HG03066 (cell line): Measurements from ENCODE around the gene ACAT2.
A peak's percentile ranks its signal among the peaks of the same experiment; 100 is the strongest.
"Not testable (repeated sequence)": the region's sequence is repeated elsewhere in the genome, so short reads cannot be mapped to it uniquely, and the experiment has no call there.

Experiments used
- ATAC-seq: cut with Tn5 transposase; IDR thresholded peaks from one replicate; pipeline ENCODE4 v1.9.1; 2021; ENCODE audit warnings: low read depth; ENCODE audit not compliant: unreplicated experiment

Gene ACAT2

GRCh38 chr6:159806021-159806458 is 44.2 kb downstream of the ACAT2 start:
- no peak for ATAC-seq

- no peak for ATAC-seq
Observed at GRCh38 chr6:159807150-159807858, 45.5 kb downstream of the ACAT2 start.

- no peak for ATAC-seq
Observed at GRCh38 chr6:159808647-159809046, 46.8 kb downstream of the ACAT2 start.

GRCh38 chr6:159809149-159809548 is 47.3 kb downstream of the ACAT2 start:
- peak; percentile 75 for ATAC-seq

- ATAC-seq: no peak
Observed at GRCh38 chr6:159813781-159814180, 51.9 kb downstream of the ACAT2 start.

GRCh38 chr6:159815410-159815809 is 53.6 kb downstream of the ACAT2 start:
- ATAC-seq: no peak

GRCh38 chr6:159816775-159817174 is 54.9 kb downstream of the ACAT2 start:
- ATAC-seq: not testable (repeated sequence)

GRCh38 chr6:159817951-159818739 is 56.3 kb downstream of the ACAT2 start:
- no peak for ATAC-seq

- ATAC-seq: no peak
Observed at GRCh38 chr6:159819098-159819497, 57.3 kb downstream of the ACAT2 start.

- peak; percentile 45 for ATAC-seq
Observed at GRCh38 chr6:159819932-159820640, 58.2 kb downstream of the ACAT2 start.

- ATAC-seq: no peak
Observed at GRCh38 chr6:159821122-159821521, 59.3 kb downstream of the ACAT2 start.

- no peak for ATAC-seq
Observed at GRCh38 chr6:159821726-159822125, 59.9 kb downstream of the ACAT2 start.

- ATAC-seq: no peak
Observed at GRCh38 chr6:159823953-159824352, 62.1 kb downstream of the ACAT2 start.

GRCh38 chr6:159824690-159825089 is 62.8 kb downstream of the ACAT2 start:
- ATAC-seq: not testable (repeated sequence)

GRCh38 chr6:159826004-159826403 is 64.2 kb downstream of the ACAT2 start:
- ATAC-seq: no peak

- ATAC-seq: no peak
Observed at GRCh38 chr6:159826968-159827647, 65.3 kb downstream of the ACAT2 start.

GRCh38 chr6:159828074-159828473 is 66.2 kb downstream of the ACAT2 start:
- no peak for ATAC-seq
